Measurements from ENCODE around the gene GTF2H2C.
"Not testable (repeated sequence)": the region's sequence is repeated elsewhere in the genome, so short reads cannot be mapped to it uniquely, and the experiment has no call there.

Gene GTF2H2C

GRCh38 chr5:69559908-69560330 is at the start of gene GTF2H2C:
GTF2H2C (plus strand) TSS chr5:69560191; CDS start chr5:69565133, 4,942 bp downstream.
- H3K36me3 ChIP-seq (ENCODE audit: control insufficient read depth, insufficient read depth, low read length); H3K4me1 ChIP-seq (ENCODE audit: control insufficient read depth, insufficient read depth, low read length); H3K27me3 ChIP-seq (ENCODE audit: control insufficient read depth, insufficient read depth, low read length); H3K9me3 ChIP-seq (ENCODE audit: control insufficient read depth, insufficient read depth, low read depth, low read length): not testable (repeated sequence)
- Histone ChIP-seq H3K9ac (ENCODE audit: low read length) (peak within 1 kb of the TSS; percentile 71), H3K4me3 (ENCODE audit: low read depth, low read length) (peak within 1 kb of the TSS; percentile 67), H3K27ac (ENCODE audit: low read depth, low read length) (peak within 1 kb of the TSS; percentile 74; the same call in 1 of the 2 replicates)

GRCh38 chr5:69510694-69511093 is 49.3 kb upstream of the GTF2H2C start:
- Histone ChIP-seq H3K9me3 (ENCODE audit: control insufficient read depth, insufficient read depth, low read depth, low read length) (peaks cover 3% of the 10 kb centered on the region; the same call in 1 of the 2 replicates), H3K9ac (ENCODE audit: low read length) (no peak overlapping the region), H3K4me3 (ENCODE audit: low read depth, low read length) (no peak overlapping the region), H3K27me3 (ENCODE audit: control insufficient read depth, insufficient read depth, low read length) (no peaks in the 10 kb centered on the region), H3K36me3 (ENCODE audit: control insufficient read depth, insufficient read depth, low read length) (peaks cover 55% of the 10 kb centered on the region), H3K4me1 (ENCODE audit: control insufficient read depth, insufficient read depth, low read length) (no peaks in the 10 kb centered on the region), H3K27ac (ENCODE audit: low read depth, low read length) (no peak overlapping the region)

GRCh38 chr5:69512740-69513260 is 47.2 kb upstream of the GTF2H2C start:
- Histone ChIP-seq H3K9me3 (ENCODE audit: control insufficient read depth, insufficient read depth, low read depth, low read length) (peaks cover 3% of the 10 kb centered on the region; the same call in 1 of the 2 replicates), H3K4me3 (ENCODE audit: low read depth, low read length) (no peak overlapping the region), H3K9ac (ENCODE audit: low read length) (no peak overlapping the region), H3K27ac (ENCODE audit: low read depth, low read length) (no peak overlapping the region), H3K36me3 (ENCODE audit: control insufficient read depth, insufficient read depth, low read length) (peaks cover 42% of the 10 kb centered on the region), H3K27me3 (ENCODE audit: control insufficient read depth, insufficient read depth, low read length) (no peaks in the 10 kb centered on the region), H3K4me1 (ENCODE audit: control insufficient read depth, insufficient read depth, low read length) (no peaks in the 10 kb centered on the region)

GRCh38 chr5:69515570-69515969 is 44.4 kb upstream of the GTF2H2C start:
- not testable (repeated sequence) for H3K4me3 ChIP-seq (ENCODE audit: low read depth, low read length); H3K27me3 ChIP-seq (ENCODE audit: control insufficient read depth, insufficient read depth, low read length); H3K9me3 ChIP-seq (ENCODE audit: control insufficient read depth, insufficient read depth, low read depth, low read length); H3K9ac ChIP-seq (ENCODE audit: low read length); H3K4me1 ChIP-seq (ENCODE audit: control insufficient read depth, insufficient read depth, low read length); H3K27ac ChIP-seq (ENCODE audit: low read depth, low read length)
- peaks cover 28% of the 10 kb centered on the region for H3K36me3 ChIP-seq (ENCODE audit: control insufficient read depth, insufficient read depth, low read length)

- Histone ChIP-seq H3K9ac (ENCODE audit: low read length) (no peak overlapping the region), H3K27ac (ENCODE audit: low read depth, low read length) (no peak overlapping the region), H3K9me3 (ENCODE audit: control insufficient read depth, insufficient read depth, low read depth, low read length) (peaks cover 3% of the 10 kb centered on the region; the same call in 1 of the 2 replicates), H3K4me1 (ENCODE audit: control insufficient read depth, insufficient read depth, low read length) (no peaks in the 10 kb centered on the region), H3K27me3 (ENCODE audit: control insufficient read depth, insufficient read depth, low read length) (no peaks in the 10 kb centered on the region), H3K4me3 (ENCODE audit: low read depth, low read length) (no peak overlapping the region), H3K36me3 (ENCODE audit: control insufficient read depth, insufficient read depth, low read length) (peaks cover 33% of the 10 kb centered on the region)
Measured at GRCh38 chr5:69516769-69517168, 43.2 kb upstream of the GTF2H2C start.

GRCh38 chr5:69517763-69518212 is 42.2 kb upstream of the GTF2H2C start:
- Histone ChIP-seq H3K36me3 (ENCODE audit: control insufficient read depth, insufficient read depth, low read length) (peaks cover 31% of the 10 kb centered on the region), H3K27ac (ENCODE audit: low read depth, low read length) (no peak overlapping the region), H3K4me1 (ENCODE audit: control insufficient read depth, insufficient read depth, low read length) (no peaks in the 10 kb centered on the region), H3K4me3 (ENCODE audit: low read depth, low read length) (no peak overlapping the region), H3K9me3 (ENCODE audit: control insufficient read depth, insufficient read depth, low read depth, low read length) (peaks cover 3% of the 10 kb centered on the region; the same call in 1 of the 2 replicates), H3K9ac (ENCODE audit: low read length) (no peak overlapping the region), H3K27me3 (ENCODE audit: control insufficient read depth, insufficient read depth, low read length) (no peaks in the 10 kb centered on the region)

- H3K9ac ChIP-seq (ENCODE audit: low read length), result no peak overlapping the region
- H3K27ac ChIP-seq (ENCODE audit: low read depth, low read length), result no peak overlapping the region
Measured at GRCh38 chr5:69519285-69519684, 40.7 kb upstream of the GTF2H2C start.

GRCh38 chr5:69522035-69522434 is 38.0 kb upstream of the GTF2H2C start:
- H3K27me3 ChIP-seq (ENCODE audit: control insufficient read depth, insufficient read depth, low read length), result no peaks in the 10 kb centered on the region
- no peaks in the 10 kb centered on the region for H3K4me1 ChIP-seq (ENCODE audit: control insufficient read depth, insufficient read depth, low read length)
- H3K9ac ChIP-seq (ENCODE audit: low read length), result no peak overlapping the region
- no peak overlapping the region for H3K4me3 ChIP-seq (ENCODE audit: low read depth, low read length)
- no peak overlapping the region for H3K27ac ChIP-seq (ENCODE audit: low read depth, low read length)
- peaks cover 28% of the 10 kb centered on the region for H3K36me3 ChIP-seq (ENCODE audit: control insufficient read depth, insufficient read depth, low read length)
- H3K9me3 ChIP-seq (ENCODE audit: control insufficient read depth, insufficient read depth, low read depth, low read length), result no peaks in the 10 kb centered on the region

More at GRCh38 chr5:69519285-69519684, 40.7 kb upstream of the GTF2H2C start:
- peaks cover 20% of the 10 kb centered on the region; the same call in 1 of the 2 replicates for H3K36me3 ChIP-seq (ENCODE audit: control insufficient read depth, insufficient read depth, low read length)
- H3K27me3 ChIP-seq (ENCODE audit: control insufficient read depth, insufficient read depth, low read length), result no peaks in the 10 kb centered on the region
- peaks cover under 1% of the 10 kb centered on the region; the same call in 1 of the 2 replicates for H3K9me3 ChIP-seq (ENCODE audit: control insufficient read depth, insufficient read depth, low read depth, low read length)
- no peak overlapping the region for H3K4me3 ChIP-seq (ENCODE audit: low read depth, low read length)
- H3K4me1 ChIP-seq (ENCODE audit: control insufficient read depth, insufficient read depth, low read length), result no peaks in the 10 kb centered on the region

GRCh38 chr5:69525490-69525889 is 34.5 kb upstream of the GTF2H2C start:
- H3K27ac ChIP-seq (ENCODE audit: low read depth, low read length), result no peak overlapping the region
- peaks cover 11% of the 10 kb centered on the region for H3K4me1 ChIP-seq (ENCODE audit: control insufficient read depth, insufficient read depth, low read length)
- no peak overlapping the region for H3K4me3 ChIP-seq (ENCODE audit: low read depth, low read length)
- H3K9me3 ChIP-seq (ENCODE audit: control insufficient read depth, insufficient read depth, low read depth, low read length), result no peaks in the 10 kb centered on the region
- peaks cover 24% of the 10 kb centered on the region for H3K36me3 ChIP-seq (ENCODE audit: control insufficient read depth, insufficient read depth, low read length)
- H3K27me3 ChIP-seq (ENCODE audit: control insufficient read depth, insufficient read depth, low read length), result no peaks in the 10 kb centered on the region
- no peak overlapping the region for H3K9ac ChIP-seq (ENCODE audit: low read length)

GRCh38 chr5:69526660-69527059 is 33.3 kb upstream of the GTF2H2C start:
- H3K4me1 ChIP-seq (ENCODE audit: control insufficient read depth, insufficient read depth, low read length), result peaks cover 11% of the 10 kb centered on the region
- no peak overlapping the region for H3K9ac ChIP-seq (ENCODE audit: low read length)
- H3K4me3 ChIP-seq (ENCODE audit: low read depth, low read length), result no peak overlapping the region

GRCh38 chr5:69527128-69527770 is 32.7 kb upstream of the GTF2H2C start:
- Histone ChIP-seq H3K27me3 (ENCODE audit: control insufficient read depth, insufficient read depth, low read length) (no peaks in the 10 kb centered on the region), H3K4me1 (ENCODE audit: control insufficient read depth, insufficient read depth, low read length) (peaks cover 11% of the 10 kb centered on the region), H3K9me3 (ENCODE audit: control insufficient read depth, insufficient read depth, low read depth, low read length) (no peaks in the 10 kb centered on the region), H3K27ac (ENCODE audit: low read depth, low read length) (no peak overlapping the region), H3K36me3 (ENCODE audit: control insufficient read depth, insufficient read depth, low read length) (peaks cover 18% of the 10 kb centered on the region), H3K4me3 (ENCODE audit: low read depth, low read length) (no peak overlapping the region), H3K9ac (ENCODE audit: low read length) (no peak overlapping the region)

More at GRCh38 chr5:69526660-69527059, 33.3 kb upstream of the GTF2H2C start:
- Histone ChIP-seq H3K9me3 (ENCODE audit: control insufficient read depth, insufficient read depth, low read depth, low read length) (no peaks in the 10 kb centered on the region), H3K27me3 (ENCODE audit: control insufficient read depth, insufficient read depth, low read length) (no peaks in the 10 kb centered on the region), H3K36me3 (ENCODE audit: control insufficient read depth, insufficient read depth, low read length) (peaks cover 18% of the 10 kb centered on the region), H3K27ac (ENCODE audit: low read depth, low read length) (no peak overlapping the region)
